K562 (cell line): ENCODE results near the gene SCGB2B2.
A peak's percentile ranks its signal among the peaks of the same experiment; 100 is the strongest.

ENCODE experiments used
- CTCF ChIP-seq, 3 experiments: IDR thresholded peaks in 2 of 3; conservative IDR thresholded peaks in 1 of 3; 2 replicates each; pipeline ENCODE4 v1.5.1; 2011 to 2012; ENCODE audit warnings: low read length in 3 of 3, mild to moderate bottlenecking in 3 of 3, control low read depth in 2 of 3, improper control_type of control experiment in 1 of 3, inconsistent platforms in 1 of 3, low read depth in 1 of 3, mixed read lengths in 1 of 3, moderate library complexity in 1 of 3; ENCODE audit not compliant: insufficient read depth in 2 of 3
- MTA1 ChIP-seq: fragments of 450-650 bp; IDR thresholded peaks from 2 replicates; pipeline ENCODE4 v1.6.1; 2017; ENCODE audit warnings: borderline replicate concordance
- TFAP4 ChIP-seq: sonication (generic); formaldehyde crosslinking; IDR thresholded peaks from 2 replicates; pipeline ENCODE4 v1.8.0; 2022; ENCODE audit warnings: missing genetic modification reagents, mild to moderate bottlenecking, moderate library complexity, borderline replicate concordance

GRCh38 chr19:34712395-34713261 lies 35.7 kb upstream of the SCGB2B2 start:
- peak; percentile 71 to 91 (median 83) for TF ChIP-seq CTCF (IDR thresholded peaks at IDR 0.05 in 2 of 3, conservative IDR thresholded peaks at IDR 0.05 in 1 of 3; ENCODE audit: insufficient read depth in 2 of 3, low read depth in 1 of 3, low read length in 3 of 3)
- no peak for TF ChIP-seq TFAP4
- no peak for TF ChIP-seq MTA1
